HUES64 (cell line): ENCODE results near the gene TRAPPC12. TPM values are rescaled to one million over a fixed set of nuclear protein-coding genes. Genes with fewer than 3 reads are reported as not detected.

Experiments used
- H3K27ac ChIP-seq: 2 replicates; pipeline ENCODE4 v1.7.0; 2013; ENCODE audit warnings: low read depth, low read length, inconsistent platforms
- H3K27me3 ChIP-seq: 2 replicates; pipeline ENCODE4 v1.6.1; 2013; ENCODE audit warnings: mild to moderate bottlenecking, low read length; ENCODE audit not compliant: insufficient read depth
- H3K36me3 ChIP-seq: 2 replicates; pipeline ENCODE4 v1.6.1; 2013; ENCODE audit warnings: mild to moderate bottlenecking, low read length; ENCODE audit not compliant: insufficient read depth
- H3K4me1 ChIP-seq: 2 replicates; pipeline ENCODE4 v1.6.1; 2013; ENCODE audit warnings: mild to moderate bottlenecking, low read length, moderate library complexity; ENCODE audit not compliant: insufficient read depth
- H3K4me3 ChIP-seq: 2 replicates; pipeline ENCODE4 v1.5.1; 2013; ENCODE audit warnings: mild to moderate bottlenecking, low read length, moderate library complexity
- H3K9ac ChIP-seq: 2 replicates; pipeline ENCODE4 v1.6.1; 2013; ENCODE audit warnings: mild to moderate bottlenecking, low read depth, low read length
- H3K9me3 ChIP-seq: 2 replicates; pipeline ENCODE4 v1.6.1; 2013; ENCODE audit warnings: low read depth, low read length; ENCODE audit not compliant: insufficient read depth
- WGBS: fragments of 150-250, 120-280 bp; methylation state at CpG from one replicate; pipeline ENCODE4 v1.1.7; 2013; ENCODE audit warnings: missing lambda C conversion rate; 5-methylcytosine and 5-hydroxymethylcytosine counted together
- polyA plus RNA-seq, 2 experiments: library from polyadenylated mRNA; stranded (reverse); fragments of 50-300 nt; gene quantifications; one replicate each; pipeline ENCODE4 v1.2.3, GENCODE V29; 2013

The TRAPPC12 gene
- 37.2 TPM for polyA plus RNA-seq (2013, experiment 1 of 2)
- 42.0 TPM for polyA plus RNA-seq (2013, experiment 2 of 2)

- Histone ChIP-seq H3K27me3 (no peaks in the 10 kb centered on the region), H3K27ac (peak within 1 kb of the TSS; percentile 89), H3K4me3 (peak within 1 kb of the TSS; percentile 91), H3K9me3 (no peaks in the 10 kb centered on the region), H3K9ac (peak within 1 kb of the TSS; percentile 85), H3K36me3 (peaks cover 15% of the 10 kb centered on the region; the same call in 1 of the 2 replicates), H3K4me1 (peaks cover 12% of the 10 kb centered on the region; the same call in 1 of the 2 replicates)
- 2% methylated on average over 61 of the region's 61 CpGs for WGBS
Measured at GRCh38 chr2:3379647-3380534, at the start of gene TRAPPC12. TSS of gene TRAPPC12 (plus strand) at chr2:3379694. CDS start at chr2:3387624, 7,930 bp downstream.

GRCh38 chr2:3332133-3332532, 47.4 kb upstream of the TRAPPC12 start:
- peaks cover 45% of the 10 kb centered on the region for H3K36me3 ChIP-seq
- no peaks in the 10 kb centered on the region for H3K9me3 ChIP-seq
- 96% methylated on average over 8 of the region's 8 CpGs for WGBS
- no peaks in the 10 kb centered on the region for H3K27me3 ChIP-seq
- no peaks in the 10 kb centered on the region for H3K4me1 ChIP-seq
- no peak overlapping the region for H3K27ac ChIP-seq
- no peak overlapping the region for H3K4me3 ChIP-seq
- H3K9ac ChIP-seq: no peak overlapping the region

- H3K9me3 ChIP-seq: no peaks in the 10 kb centered on the region
- peaks cover 48% of the 10 kb centered on the region for H3K36me3 ChIP-seq
- H3K4me1 ChIP-seq: no peaks in the 10 kb centered on the region
- no peak overlapping the region for H3K27ac ChIP-seq
- H3K4me3 ChIP-seq: no peak overlapping the region
- no peak overlapping the region for H3K9ac ChIP-seq
- H3K27me3 ChIP-seq: no peaks in the 10 kb centered on the region
- 96% methylated on average over 24 of the region's 24 CpGs for WGBS
Measured at GRCh38 chr2:3334392-3335345, 44.8 kb upstream of the TRAPPC12 start.

GRCh38 chr2:3336844-3337243, 42.6 kb upstream of the TRAPPC12 start:
- Histone ChIP-seq H3K27me3 (no peaks in the 10 kb centered on the region), H3K4me3 (no peak overlapping the region), H3K9ac (no peak overlapping the region), H3K4me1 (no peaks in the 10 kb centered on the region), H3K9me3 (no peaks in the 10 kb centered on the region), H3K27ac (no peak overlapping the region), H3K36me3 (peaks cover 43% of the 10 kb centered on the region)
- 90% methylated on average over 1 of the region's 2 CpGs for WGBS

- no peak overlapping the region for H3K9ac ChIP-seq
- H3K27me3 ChIP-seq: no peaks in the 10 kb centered on the region
- H3K36me3 ChIP-seq: peaks cover 34% of the 10 kb centered on the region
- no peak overlapping the region for H3K4me3 ChIP-seq
- no peaks in the 10 kb centered on the region for H3K9me3 ChIP-seq
- H3K4me1 ChIP-seq: no peaks in the 10 kb centered on the region
- WGBS: 95% methylated on average over 9 of the region's 10 CpGs
- H3K27ac ChIP-seq: no peak overlapping the region
Measured at GRCh38 chr2:3338340-3338739, 41.2 kb upstream of the TRAPPC12 start.

DNA sequence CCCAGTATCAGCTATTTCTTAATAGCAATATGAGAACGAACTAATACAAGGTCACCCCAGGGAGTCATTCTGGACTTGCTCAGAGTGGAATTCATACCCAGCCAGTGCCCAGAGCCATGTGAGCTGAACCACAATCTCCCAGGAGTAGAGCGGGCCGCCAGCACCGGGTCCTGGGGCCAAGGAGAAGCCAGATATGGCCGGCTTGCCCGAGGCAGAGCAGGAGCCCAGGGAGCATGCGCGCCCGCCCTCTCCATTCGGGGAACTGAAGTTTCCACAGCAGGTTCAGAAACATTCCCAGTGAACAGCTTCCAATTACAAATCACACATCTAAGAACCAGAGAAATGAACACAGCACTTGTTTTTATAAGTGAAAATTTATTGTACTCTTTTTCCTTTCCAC, 39.4 kb upstream of the TRAPPC12 start:
- WGBS: 97% methylated on average over 10 of the region's 10 CpGs
- Histone ChIP-seq H3K9ac (no peak overlapping the region), H3K27ac (no peak overlapping the region), H3K9me3 (no peaks in the 10 kb centered on the region), H3K36me3 (peaks cover 21% of the 10 kb centered on the region), H3K4me1 (no peaks in the 10 kb centered on the region), H3K4me3 (no peak overlapping the region), H3K27me3 (no peaks in the 10 kb centered on the region)

GRCh38 chr2:3341336-3341735, 38.2 kb upstream of the TRAPPC12 start:
- Histone ChIP-seq H3K9me3 (no peaks in the 10 kb centered on the region), H3K9ac (no peak overlapping the region), H3K4me3 (no peak overlapping the region), H3K36me3 (peaks cover 10% of the 10 kb centered on the region; the same call in 1 of the 2 replicates), H3K27me3 (no peaks in the 10 kb centered on the region), H3K4me1 (no peaks in the 10 kb centered on the region), H3K27ac (no peak overlapping the region)
- WGBS: 96% methylated on average over 8 of the region's 8 CpGs

DNA sequence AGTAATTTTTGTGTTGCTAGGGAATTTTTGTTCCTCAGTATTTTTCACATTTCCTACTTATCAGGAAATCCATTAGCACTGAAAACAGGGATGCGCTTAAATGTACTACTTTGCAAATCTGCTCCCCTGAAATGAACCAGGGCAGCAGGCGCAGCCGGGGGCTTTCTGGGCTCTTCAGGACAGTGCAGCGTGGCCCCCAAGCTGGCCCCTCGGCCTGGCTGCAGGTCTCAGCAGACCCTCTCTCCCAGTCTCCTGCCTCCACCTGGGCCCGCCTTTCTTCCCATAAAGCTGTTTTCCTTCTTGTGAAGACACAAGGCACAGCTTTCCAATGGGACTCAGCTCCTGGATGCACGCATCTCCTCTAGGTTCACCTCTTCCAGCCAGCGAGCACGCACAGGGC, 37.2 kb upstream of the TRAPPC12 start:
- Histone ChIP-seq H3K36me3 (peaks cover 14% of the 10 kb centered on the region; the same call in 1 of the 2 replicates), H3K27ac (no peak overlapping the region), H3K9me3 (no peaks in the 10 kb centered on the region), H3K27me3 (no peaks in the 10 kb centered on the region), H3K9ac (no peak overlapping the region), H3K4me3 (no peak overlapping the region), H3K4me1 (no peaks in the 10 kb centered on the region)
- 96% methylated on average over 9 of the region's 9 CpGs for WGBS

- H3K4me3 ChIP-seq: no peak overlapping the region
- H3K36me3 ChIP-seq: peaks cover 10% of the 10 kb centered on the region; the same call in 1 of the 2 replicates
- WGBS: 96% methylated on average over 11 of the region's 11 CpGs
- H3K27ac ChIP-seq: no peak overlapping the region
- no peak overlapping the region for H3K9ac ChIP-seq
- no peaks in the 10 kb centered on the region for H3K4me1 ChIP-seq
- H3K27me3 ChIP-seq: no peaks in the 10 kb centered on the region
- H3K9me3 ChIP-seq: no peaks in the 10 kb centered on the region
Measured at GRCh38 chr2:3343012-3343411, 36.5 kb upstream of the TRAPPC12 start.

- WGBS: 93% methylated on average over 6 of the region's 6 CpGs
- Histone ChIP-seq H3K27ac (no peak overlapping the region), H3K4me3 (no peak overlapping the region), H3K36me3 (peaks cover 10% of the 10 kb centered on the region; the same call in 1 of the 2 replicates), H3K27me3 (no peaks in the 10 kb centered on the region), H3K4me1 (no peaks in the 10 kb centered on the region), H3K9ac (no peak overlapping the region), H3K9me3 (no peaks in the 10 kb centered on the region)
Measured at GRCh38 chr2:3344897-3345296, 34.6 kb upstream of the TRAPPC12 start.

DNA sequence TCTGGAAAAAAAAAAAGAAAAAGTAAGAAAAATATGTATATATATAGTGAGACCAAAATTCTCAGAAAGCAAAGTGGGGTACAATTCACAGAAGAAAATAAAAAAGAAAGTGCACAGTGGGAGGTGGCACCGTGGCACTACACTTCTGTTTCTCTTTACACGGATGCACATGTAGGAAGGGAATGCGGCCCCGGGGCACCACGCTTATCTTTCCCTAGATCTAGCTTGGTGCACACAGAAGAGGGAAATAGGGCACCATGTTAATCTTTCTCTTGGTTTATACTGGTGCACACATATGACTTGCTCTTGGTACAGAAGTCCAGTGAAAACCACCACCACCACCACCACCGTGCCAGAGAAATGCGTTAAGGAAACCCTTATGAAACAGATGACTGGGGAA, 33.9 kb upstream of the TRAPPC12 start:
- peaks cover 10% of the 10 kb centered on the region; the same call in 1 of the 2 replicates for H3K36me3 ChIP-seq
- H3K9me3 ChIP-seq: no peaks in the 10 kb centered on the region
- H3K4me1 ChIP-seq: no peaks in the 10 kb centered on the region
- 96% methylated on average over 7 of the region's 7 CpGs for WGBS
- H3K9ac ChIP-seq: no peak overlapping the region
- no peak overlapping the region for H3K27ac ChIP-seq
- no peak overlapping the region for H3K4me3 ChIP-seq
- H3K27me3 ChIP-seq: no peaks in the 10 kb centered on the region
